Stimulated activated CD4-positive, alpha-beta T cell treated with anti-CD3 and anti-CD28 coated beads, Interleukin-1b, Interleukin-23, amount 100 ng/mL, for 4 hours (primary cell): ENCODE data around the gene PARP8.

ENCODE experiments used
- DNase-seq, 2 donors: peaks; one replicate each; pipeline ENCODE4 v3.0.0-alpha.2; 2020; ENCODE audit warnings: low read depth in 2 of 2

The PARP8 gene

DNA sequence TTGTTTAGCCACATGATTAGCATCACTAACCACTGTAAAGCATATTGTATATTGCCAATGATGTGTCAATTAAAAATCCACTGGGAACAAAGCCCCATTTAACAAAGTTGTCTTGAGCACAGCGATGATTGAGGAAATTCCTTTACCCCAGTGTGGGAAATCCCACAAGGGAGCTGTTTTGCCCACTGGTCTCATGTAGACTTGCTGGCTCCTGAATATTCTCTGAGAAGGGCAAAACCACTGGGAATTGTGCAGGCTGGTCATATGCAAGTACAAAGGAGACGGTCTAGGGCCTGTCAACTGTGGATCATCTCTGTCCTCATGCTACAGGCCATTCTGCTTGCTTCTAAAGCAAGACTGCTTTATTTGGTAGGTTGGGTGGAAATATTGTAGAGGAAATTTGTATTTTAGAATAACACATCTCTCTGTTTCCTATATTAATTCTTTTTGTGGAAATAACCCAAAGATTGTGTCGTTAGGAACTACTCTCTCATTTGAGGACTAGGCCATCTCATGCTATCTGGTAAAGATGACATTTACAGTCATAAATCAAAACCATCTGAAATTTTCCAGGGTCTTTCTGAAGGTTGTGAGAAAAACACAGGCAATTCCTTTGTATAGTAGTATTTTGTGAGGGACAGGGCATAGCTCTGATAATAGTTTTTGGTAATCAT lies 60.2 kb downstream of the PARP8 start:
- no peak for DNase-seq

GRCh38 chr5:50727149-50727496 lies 60.7 kb downstream of the PARP8 start:
- no peak for DNase-seq

DNA sequence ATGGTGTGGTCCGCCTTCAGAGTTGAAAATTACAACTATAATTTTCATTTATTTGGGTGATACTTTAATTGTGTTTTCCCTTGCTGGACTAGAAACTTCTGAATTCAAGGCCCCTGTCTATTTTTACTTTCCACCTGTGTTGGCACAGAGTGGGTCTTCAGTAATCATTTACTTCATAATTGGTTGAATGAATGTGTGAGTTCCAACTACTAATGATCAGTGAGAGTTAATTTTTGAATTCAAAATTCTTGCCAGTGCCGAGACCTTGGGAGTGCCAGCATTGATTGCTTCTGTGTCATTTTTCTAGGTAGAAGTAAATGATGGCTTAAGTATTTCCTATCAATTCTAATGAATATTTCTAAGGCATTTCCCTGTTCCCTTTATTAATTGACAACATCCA lies 61.4 kb downstream of the PARP8 start:
- no peak for DNase-seq

- no peak for DNase-seq
Observed at GRCh38 chr5:50730336-50730735, 63.9 kb downstream of the PARP8 start.

GRCh38 chr5:50730841-50731240 lies 64.4 kb downstream of the PARP8 start:
- DNase-seq = no peak

DNA sequence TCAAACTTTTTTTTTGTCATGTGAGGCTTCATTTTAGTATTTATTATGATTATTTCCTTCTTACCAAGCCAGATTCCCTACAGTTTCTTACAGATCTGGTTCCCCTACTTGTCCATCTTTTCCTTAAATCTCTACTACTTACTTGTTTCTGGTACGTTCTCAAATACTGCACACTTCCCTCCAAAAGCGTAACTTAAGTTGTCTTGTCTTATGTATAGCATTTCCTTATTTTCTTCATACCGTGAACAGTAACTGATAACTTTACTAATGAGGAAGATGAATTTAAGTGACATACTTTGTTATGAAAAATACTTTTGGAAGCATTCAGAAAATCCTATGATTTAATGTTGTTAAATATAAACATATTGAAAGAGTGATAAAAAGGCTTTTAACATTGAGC lies 67.3 kb downstream of the PARP8 start:
- DNase-seq = no peak

GRCh38 chr5:50738864-50739263 lies 72.4 kb downstream of the PARP8 start:
- DNase-seq = no peak

- DNase-seq = no peak
Observed at GRCh38 chr5:50740832-50741231, 74.4 kb downstream of the PARP8 start.

GRCh38 chr5:50744776-50745175 lies 78.3 kb downstream of the PARP8 start:
- DNase-seq = no peak

- no peak for DNase-seq
Observed at GRCh38 chr5:50745221-50745910, 78.9 kb downstream of the PARP8 start.

DNA sequence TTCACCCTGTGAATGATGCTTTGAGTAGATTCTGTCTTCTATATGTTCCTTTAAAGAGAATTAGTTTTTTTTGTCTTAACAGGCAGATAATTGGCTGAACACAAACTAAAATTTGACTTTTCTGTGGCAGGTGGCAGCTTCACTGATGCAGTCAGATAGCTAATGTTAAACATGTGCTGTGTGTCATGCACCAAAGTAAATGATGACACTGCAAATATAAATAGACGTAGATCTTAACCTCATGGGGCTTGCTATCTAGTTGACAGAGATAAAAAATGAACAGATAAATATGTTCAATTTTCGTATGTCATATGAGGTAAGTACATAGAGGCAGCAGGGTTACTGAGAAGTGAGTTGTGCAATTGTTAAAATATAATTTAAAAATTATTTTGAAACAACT lies 82.7 kb downstream of the PARP8 start:
- DNase-seq = no peak

GRCh38 chr5:50749873-50750272 lies 83.4 kb downstream of the PARP8 start:
- DNase-seq = no peak

DNA sequence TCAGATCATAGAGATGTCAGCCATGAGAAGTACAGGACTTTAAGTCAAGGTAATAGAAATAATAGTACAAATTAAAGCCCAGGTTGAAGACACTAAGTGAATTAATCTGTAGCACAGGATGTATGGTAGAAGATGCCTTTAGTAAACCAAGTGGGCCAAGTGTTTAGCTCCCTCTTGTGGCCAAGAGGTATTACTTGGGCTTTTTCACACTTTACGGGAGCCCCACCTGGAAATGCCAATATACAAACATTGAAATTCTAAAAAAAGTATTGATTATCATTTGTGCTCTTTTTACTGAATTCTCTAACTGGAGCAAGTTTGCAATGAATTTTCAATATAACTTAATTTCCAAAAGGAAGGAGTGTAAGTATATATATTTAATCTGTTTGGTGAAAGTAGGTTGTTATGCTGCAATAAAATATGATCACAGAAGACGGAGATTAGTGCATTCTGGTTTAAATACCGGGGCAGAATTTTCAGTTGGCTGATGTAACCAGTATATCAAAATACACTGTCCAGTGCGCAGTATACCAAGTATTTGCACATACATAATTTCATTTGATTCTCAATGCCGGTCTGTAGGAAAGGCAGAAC lies 84.7 kb downstream of the PARP8 start:
- DNase-seq = peak in 1 of 2 donors; percentile 21

- no peak for DNase-seq
Observed at GRCh38 chr5:50752800-50753199, 86.4 kb downstream of the PARP8 start.

DNA sequence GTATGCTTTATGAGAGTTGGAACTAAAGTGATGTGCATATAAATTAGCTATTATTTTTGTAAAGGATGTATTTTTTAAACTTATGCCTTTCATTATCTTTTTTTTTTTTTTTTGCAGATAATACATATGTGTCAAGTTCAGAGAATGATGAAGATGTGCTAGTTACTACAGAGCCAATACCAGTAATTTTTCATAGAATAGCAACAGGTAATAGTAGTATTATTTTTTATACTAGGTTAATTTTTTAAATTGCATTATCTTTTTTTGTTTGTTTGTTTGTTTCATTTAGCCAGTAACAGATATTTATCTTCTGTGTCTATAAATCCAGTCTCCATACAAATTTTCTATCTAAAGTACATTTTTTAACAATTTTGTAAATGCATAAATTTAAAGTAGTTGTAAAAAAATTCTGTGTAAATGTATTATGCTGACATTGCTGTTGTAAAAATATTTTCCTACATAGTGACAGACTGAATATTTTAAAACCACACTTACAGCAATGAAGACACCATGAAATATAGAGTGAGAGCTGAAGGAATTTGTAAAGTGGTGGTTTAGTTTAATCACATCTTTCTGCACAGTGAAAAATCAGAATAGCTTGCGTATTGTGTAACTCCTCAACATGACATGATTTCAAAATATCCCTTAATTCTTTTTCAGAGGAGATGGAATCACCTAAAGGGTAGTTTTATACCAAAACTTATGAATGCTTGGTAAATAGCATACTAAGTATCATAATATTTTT lies 93.3 kb downstream of the PARP8 start:
- no peak for DNase-seq

GRCh38 chr5:50763351-50763750 lies 96.9 kb downstream of the PARP8 start:
- no peak for DNase-seq

- no peak for DNase-seq
Observed at GRCh38 chr5:50763846-50764245, 97.4 kb downstream of the PARP8 start.

DNA sequence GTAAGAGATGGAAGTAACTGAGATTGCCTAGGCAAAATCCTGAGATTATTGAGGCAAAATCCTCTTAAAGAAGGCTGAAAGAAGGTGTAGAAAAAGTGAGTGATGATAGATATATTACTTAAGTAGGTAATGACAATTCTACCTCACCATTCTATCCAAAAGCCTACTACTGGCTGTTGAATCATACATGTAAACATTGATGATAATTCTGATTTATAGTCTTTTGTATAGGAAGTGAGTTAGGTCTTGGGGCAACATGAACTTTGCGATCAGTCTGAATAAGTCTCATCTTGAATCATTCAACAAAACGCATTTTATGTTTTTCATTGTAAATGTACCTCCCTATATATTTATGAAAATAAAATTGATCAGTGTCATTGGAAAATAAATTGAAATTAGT lies 99.6 kb downstream of the PARP8 start:
- no peak for DNase-seq

- no peak for DNase-seq
Observed at GRCh38 chr5:50766462-50766861, 100.0 kb downstream of the PARP8 start.

DNA sequence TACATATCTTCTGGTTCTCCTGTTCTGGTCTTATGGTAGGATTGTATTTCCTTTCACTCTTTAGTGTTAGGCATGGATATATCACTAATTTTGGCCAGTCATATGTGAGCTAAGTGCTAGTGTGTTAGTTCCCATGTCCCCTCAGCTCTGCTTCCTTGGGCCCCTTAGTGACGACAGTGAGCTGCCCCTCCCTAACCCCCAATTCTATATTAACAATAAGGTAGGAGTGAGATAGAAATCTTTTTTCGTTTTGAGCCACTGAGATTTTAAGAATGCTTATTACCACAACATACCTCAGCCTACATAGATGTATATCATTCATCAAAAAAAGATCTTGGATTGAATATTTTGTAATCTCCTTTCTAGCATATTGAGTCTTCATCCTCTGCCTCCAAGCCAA lies 100.5 kb downstream of the PARP8 start:
- no peak for DNase-seq

DNA sequence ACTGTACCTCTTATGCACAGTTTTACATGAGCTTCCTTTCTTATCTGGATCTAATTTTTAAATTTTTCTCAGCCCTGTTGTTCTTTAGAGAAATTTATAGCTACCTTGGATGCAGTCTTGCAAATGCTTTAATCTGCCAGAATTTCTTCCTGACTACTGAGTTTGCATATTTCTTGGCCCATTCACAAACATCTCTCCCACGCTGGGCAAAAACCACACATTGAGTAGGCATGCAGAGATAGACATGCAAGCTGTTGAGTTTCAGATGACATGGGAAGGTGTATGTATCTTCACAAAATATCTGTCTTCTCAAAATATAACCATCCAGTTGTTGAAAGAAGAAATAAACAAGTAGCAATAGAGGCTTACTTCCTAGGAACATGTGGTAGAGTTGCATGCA lies 101.2 kb downstream of the PARP8 start:
- no peak for DNase-seq

DNA sequence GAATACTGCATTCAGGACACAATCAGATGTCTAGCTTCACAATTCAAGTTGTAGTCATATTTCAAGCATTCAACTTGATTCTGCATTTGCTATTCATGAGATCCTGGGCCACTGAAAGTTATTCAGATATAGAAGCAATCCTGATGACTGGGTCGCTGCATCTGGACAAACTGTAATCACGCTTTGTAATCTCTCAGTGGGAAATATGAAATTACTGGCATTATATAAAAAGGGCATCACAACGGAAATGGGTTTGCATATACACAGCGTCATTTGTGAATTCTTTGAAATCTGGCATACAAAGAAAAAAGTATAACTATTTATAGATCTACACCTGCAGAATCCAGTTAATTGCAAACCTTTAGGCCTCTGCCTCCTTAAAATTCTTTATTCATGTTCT lies 102.2 kb downstream of the PARP8 start:
- no peak for DNase-seq

- no peak for DNase-seq
Observed at GRCh38 chr5:50770441-50770840, 104.0 kb downstream of the PARP8 start.
